CD4-positive, alpha-beta T cell treated with Interleukin-4 for 1 hour (primary cell): Measurements from ENCODE around the gene ALG3.

ENCODE experiments used
- DNase-seq, 2 donors: peaks; one replicate each; pipeline ENCODE4 v3.0.0-alpha.2; 2020 to 2022

The ALG3 gene

GRCh38 chr3:184192889-184193288 is 55.9 kb downstream of the ALG3 start:
- DNase-seq, result no peak
